HG03442 (cell line): ENCODE data around the gene HOXC11.

ENCODE experiments used
- ATAC-seq: cut with Tn5 transposase; IDR thresholded peaks from one replicate; pipeline ENCODE4 v1.9.1; 2021; ENCODE audit warnings: mild to moderate bottlenecking, moderate library complexity; ENCODE audit not compliant: unreplicated experiment

HOXC11 gene

GRCh38 chr12:53956251-53956887 is 16.6 kb upstream of the HOXC11 start:
- no peak for ATAC-seq

DNA sequence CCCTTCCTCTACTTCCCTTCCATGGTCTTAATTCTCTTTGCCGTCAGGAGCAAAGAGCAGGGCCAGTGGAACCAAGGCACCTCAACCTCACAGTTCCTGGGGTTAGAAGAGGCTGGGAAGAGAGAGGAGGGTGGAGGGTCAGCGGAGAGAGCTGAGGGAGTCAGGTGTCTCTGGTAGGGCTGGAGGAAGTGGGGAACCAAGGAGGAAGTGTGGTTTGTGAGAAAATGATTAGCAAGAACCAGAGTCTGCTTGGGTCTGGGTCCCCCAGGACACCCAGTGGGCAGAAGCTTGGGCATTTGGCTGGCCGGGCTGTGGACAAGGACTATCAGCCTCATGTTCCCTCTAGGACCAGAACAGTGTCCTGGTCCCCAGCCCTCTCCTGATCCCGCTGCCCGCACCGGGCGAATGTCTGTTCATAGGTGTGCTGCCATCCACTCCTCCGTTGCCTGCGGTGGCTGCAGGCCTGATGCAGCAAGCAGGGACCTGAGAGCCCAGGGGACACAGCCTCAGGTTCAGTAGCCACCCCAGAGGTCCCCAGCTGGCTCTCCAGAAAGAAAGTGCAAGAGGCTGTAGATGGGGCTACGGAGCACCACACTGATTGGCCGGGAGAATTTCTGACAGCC is 15.9 kb upstream of the HOXC11 start:
- no peak for ATAC-seq

- ATAC-seq = no peak
Measured at GRCh38 chr12:53958128-53958527, 14.8 kb upstream of the HOXC11 start.

GRCh38 chr12:53959314-53959713 is 13.6 kb upstream of the HOXC11 start:
- no peak for ATAC-seq

GRCh38 chr12:53960187-53961024 is 12.5 kb upstream of the HOXC11 start:
- ATAC-seq = no peak

DNA sequence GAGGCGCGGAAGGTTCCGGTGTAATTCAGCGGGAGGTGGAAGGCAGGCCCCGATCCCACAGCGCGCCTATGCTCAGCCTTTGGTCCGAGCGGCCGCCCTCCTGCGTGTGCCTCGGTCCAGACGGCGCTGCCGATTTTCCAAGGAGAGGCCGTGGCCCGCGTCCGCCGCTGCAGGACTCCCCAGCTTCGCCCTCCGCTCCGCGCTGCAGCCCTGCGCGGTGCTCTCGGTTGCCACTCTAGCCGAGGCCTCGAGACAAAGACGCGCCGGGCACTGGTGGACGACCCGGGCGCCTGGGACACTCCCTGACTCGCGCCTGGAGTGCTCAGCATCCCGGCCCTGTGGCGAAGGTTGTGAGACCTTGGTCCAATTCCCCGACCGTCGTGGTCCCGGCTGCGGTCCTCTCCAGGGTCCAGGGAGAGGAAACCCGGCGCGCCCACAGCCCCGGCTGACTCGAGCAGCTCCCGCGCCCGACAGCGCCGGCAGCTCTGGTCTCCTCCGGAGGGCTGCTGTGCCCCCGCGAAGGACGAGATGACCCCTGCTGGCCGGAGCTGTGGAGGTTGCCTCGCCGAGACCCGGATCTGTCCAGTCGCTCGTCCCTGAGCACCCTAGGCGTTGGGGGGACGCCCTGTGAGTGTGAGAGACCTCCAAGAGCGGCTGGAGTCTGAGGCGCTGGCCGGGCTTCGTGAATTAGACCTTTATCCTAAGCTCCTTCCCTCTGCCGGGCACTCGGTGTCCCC is 11.7 kb upstream of the HOXC11 start:
- ATAC-seq = no peak

DNA sequence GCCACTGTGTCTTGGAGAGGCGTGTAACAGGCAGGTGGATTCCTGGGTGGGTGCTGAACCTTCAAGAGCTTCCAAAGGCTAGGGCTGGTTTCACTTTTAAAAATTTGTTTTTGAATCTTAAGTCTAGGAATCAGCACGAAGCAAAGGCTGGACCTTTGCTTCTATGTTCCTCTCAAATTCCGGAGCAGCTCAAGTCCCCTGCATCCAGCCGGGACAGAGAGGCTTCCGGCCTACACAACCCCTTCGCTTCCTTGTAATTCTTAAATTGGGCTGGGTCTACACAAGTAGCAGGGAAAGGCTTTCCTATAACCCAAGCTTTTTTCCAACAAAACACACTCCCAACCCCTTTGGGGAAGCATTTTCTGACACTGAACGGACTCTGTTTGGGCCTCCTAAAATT is 9.9 kb upstream of the HOXC11 start:
- ATAC-seq = no peak

- no peak for ATAC-seq
Measured at GRCh38 chr12:53963434-53964314, 9.3 kb upstream of the HOXC11 start.

DNA sequence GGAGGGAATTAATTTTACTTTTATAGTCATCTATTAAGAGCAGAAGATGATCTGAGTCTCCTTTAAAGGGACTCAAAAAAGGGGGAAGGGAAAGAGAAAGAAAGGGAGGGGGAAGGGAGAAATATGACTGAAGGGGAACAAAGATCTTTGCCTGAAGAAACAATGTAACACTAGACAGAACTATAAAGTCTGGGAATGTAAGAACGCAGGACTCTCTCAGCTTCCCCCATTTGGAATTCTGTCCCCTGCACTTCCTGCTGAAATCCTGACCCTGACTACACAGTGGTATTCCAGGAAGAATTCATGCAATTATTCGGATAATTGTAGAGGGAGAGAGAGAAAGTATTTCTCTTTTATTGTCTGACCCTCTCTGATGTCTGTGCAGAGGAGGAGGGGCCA is 8.6 kb upstream of the HOXC11 start:
- no peak for ATAC-seq

- no peak for ATAC-seq
Measured at GRCh38 chr12:53965281-53966084, 7.4 kb upstream of the HOXC11 start.

GRCh38 chr12:53966085-53966384 is 6.9 kb upstream of the HOXC11 start:
- ATAC-seq = no peak

DNA sequence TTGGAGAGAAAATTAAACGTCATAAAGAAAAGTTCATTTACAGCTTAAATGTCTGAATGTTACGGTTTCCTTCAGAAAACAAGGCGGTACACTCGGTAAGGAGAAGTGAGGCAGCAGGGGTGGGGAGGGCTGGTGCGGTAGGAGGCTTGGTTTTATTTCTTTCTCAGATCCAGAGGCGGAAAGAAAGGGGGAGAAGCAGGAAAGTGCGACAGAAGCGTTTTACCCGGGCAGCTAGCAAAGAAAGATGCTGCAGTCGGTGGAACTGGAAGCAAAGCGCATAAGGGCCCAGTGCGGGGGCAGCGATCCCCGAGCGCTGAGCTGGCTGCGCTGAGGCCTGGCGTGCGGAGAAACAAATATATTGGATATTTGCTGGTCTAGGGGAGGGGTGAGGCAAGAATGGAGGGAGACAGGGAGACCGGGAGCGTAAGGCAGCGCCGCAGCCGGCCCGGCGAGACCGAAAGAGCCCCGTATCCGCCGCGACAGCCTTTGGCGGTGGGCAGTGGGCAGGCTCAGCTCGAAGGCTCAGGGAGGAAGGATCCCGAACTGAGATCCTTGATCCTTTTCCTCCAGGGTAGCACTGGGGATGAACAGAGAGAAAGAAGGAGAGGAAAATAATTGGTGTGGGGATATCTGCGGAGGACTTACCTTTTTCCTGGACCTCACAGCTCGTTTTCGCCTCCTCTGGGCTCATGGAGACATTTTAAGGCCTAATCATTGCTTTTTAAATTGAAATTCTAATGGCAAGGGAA is 6.4 kb upstream of the HOXC11 start:
- ATAC-seq = no peak

GRCh38 chr12:53967421-53967925 is 5.5 kb upstream of the HOXC11 start:
- ATAC-seq = no peak

DNA sequence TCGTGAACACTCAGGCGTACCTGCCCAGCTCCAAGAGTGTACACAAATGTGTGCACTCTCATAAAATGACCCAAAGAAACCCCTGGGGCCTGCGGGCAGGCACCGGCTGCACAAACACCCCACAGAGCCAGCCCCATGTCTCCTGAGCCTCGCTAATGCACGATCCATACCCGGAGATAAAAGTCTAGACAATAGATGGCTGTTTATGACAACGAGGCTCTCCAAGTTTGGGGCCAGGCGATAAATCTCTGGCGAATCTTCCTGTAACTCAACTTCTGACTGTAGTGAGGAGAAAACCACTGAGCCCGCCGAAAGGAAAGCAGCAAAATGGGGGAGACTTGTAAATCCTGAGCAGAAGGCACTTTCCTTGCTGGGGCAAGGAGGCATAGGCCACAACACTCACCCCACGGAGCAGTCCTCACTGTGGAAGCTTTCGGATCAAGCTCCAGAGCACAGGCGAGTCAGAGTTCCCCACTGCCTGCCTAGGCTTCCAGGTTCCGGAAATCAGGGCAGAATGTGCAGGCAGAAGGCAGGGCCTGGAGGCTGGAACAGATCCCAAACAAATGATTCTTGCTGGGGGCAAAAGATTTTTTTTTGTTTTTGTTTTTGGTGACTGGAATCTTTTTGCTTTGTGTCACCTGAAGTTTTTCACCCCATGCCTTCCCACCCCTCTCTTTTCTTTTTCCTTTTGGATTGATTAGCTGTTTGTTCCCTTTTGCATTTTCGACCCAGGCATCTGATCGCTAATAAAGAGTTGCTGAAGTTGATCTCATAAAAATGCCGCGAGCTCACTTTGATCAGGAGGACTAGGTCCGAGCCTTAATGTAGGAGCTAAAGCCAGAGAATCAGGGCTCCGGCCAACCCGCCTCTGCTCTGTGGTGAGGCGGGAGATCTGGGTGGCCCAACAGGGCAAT is 4.5 kb upstream of the HOXC11 start:
- ATAC-seq = no peak

- ATAC-seq = no peak
Measured at GRCh38 chr12:53969588-53970259, 3.2 kb upstream of the HOXC11 start.

- ATAC-seq = no peak
Measured at GRCh38 chr12:53970451-53970850, 2.5 kb upstream of the HOXC11 start.

- ATAC-seq = no peak
Measured at GRCh38 chr12:53971129-53971528, 1.8 kb upstream of the HOXC11 start.
